Thyroid gland (tissue), 4 donors: Measurements from ENCODE around the gene BCKDK. TPM values are rescaled to one million over a fixed set of nuclear protein-coding genes. Genes with fewer than 3 reads are reported as not detected.

Experiments used
- DNase-seq, 2 donors: peaks; one replicate each; pipeline ENCODE4 v3.0.0-alpha.2; 2019
- H3K27ac ChIP-seq, 3 donors: fragments of 200-600 bp; sonication (generic); 1 replicate in 2 of 3; 2 replicates in 1 of 3; pipeline ENCODE4 v1.5.1; 2016 to 2019; ENCODE audit warnings: mild to moderate bottlenecking in 1 of 3, moderate library complexity in 1 of 3
- H3K27me3 ChIP-seq: fragments of 200-600 bp; sonication (generic); one replicate; pipeline ENCODE4 v1.5.1; 2019
- H3K36me3 ChIP-seq, 2 donors: fragments of 200-600 bp; sonication (generic); one replicate each; pipeline ENCODE4 v1.5.1; 2016 to 2019
- H3K4me1 ChIP-seq, 2 donors: fragments of 200-600 bp; sonication (generic); one replicate each; pipeline ENCODE4 v1.5.1; 2017 to 2019
- H3K4me3 ChIP-seq, 3 donors: fragments of 200-600 bp; sonication (generic); replicated peaks in 1 of 3; 1 replicate in 2 of 3; 2 replicates in 1 of 3; pipeline ENCODE4 v1.5.1; 2016; ENCODE audit warnings: mild to moderate bottlenecking in 1 of 3
- H3K9me3 ChIP-seq: fragments of 200-600 bp; sonication (generic); one replicate; pipeline ENCODE4 v1.5.1; 2017
- CTCF ChIP-seq, 6 experiments: fragments of 200-600 bp in 3 of 6; fragments of 450-650 bp in 3 of 6; sonication (generic) in 3 of 6; IDR thresholded peaks; one replicate each; pipeline ENCODE4 v1.5.1; 2016 to 2019; ENCODE audit warnings: antibody characterized with exemption in 6 of 6, mild to moderate bottlenecking in 2 of 6, inconsistent platforms in 1 of 6, moderate library complexity in 1 of 6
- POLR2A ChIP-seq, 2 donors: fragments of 450-650 bp; IDR thresholded peaks; one replicate each; pipeline ENCODE4 v1.6.1; 2017; ENCODE audit warnings: antibody characterized with exemption in 2 of 2, mild to moderate bottlenecking in 2 of 2, moderate library complexity in 1 of 2
- WGBS, 2 donors: methylation state at CpG; one replicate each; pipeline ENCODE4 v1.1.5; 2017; 5-methylcytosine and 5-hydroxymethylcytosine counted together
- intact Hi-C: fragments of 100-400 bp; cut with DNase I; formaldehyde crosslinking; loops from one replicate; pipeline ENCODE4 v1.15.1; 2023
- total RNA-seq, 4 donors: library from RNA; depleted of rRNA; stranded (reverse); fragments of >200 nt; gene quantifications; one replicate each; pipeline ENCODE4 v1.2.3, GENCODE V29; 2016

The BCKDK gene
- total RNA-seq, 4 donors from 2014 or later = 30.1 to 52.0 (median 40.5) TPM

- intact Hi-C loops = no loop called here
- no peaks in the 10 kb centered on the region for H3K9me3 ChIP-seq
- H3K36me3 ChIP-seq = peaks cover 8 to 11% of the 10 kb centered on the region in 2 donors
- H3K4me3 ChIP-seq = no peak overlapping the region
- TF ChIP-seq CTCF (IDR thresholded peaks at IDR 0.05) (no peak), POLR2A (IDR thresholded peaks at IDR 0.05) (no peak)
- no peak for DNase-seq
- no peaks in the 10 kb centered on the region for H3K4me1 ChIP-seq
- 92% methylated on average over 14 to 16 of the region's 18 CpGs for WGBS, 2 donors
- H3K27ac ChIP-seq = no peak overlapping the region
- H3K27me3 ChIP-seq = no peaks in the 10 kb centered on the region
Measured at GRCh38 chr16:31085873-31086628, 22.1 kb upstream of the BCKDK start.

- peaks cover 6 to 7% of the 10 kb centered on the region in 2 donors for H3K36me3 ChIP-seq
- no peak for DNase-seq
- no peaks in the 10 kb centered on the region for H3K9me3 ChIP-seq
- WGBS, 2 donors = 96% methylated on average over 3 of the region's 6 CpGs; no CpG with 5 or more reads in 1 of the 2 donors
- no peak overlapping the region for H3K4me3 ChIP-seq
- H3K27ac ChIP-seq = no peak overlapping the region
- no peaks in the 10 kb centered on the region for H3K4me1 ChIP-seq
- TF ChIP-seq POLR2A (IDR thresholded peaks at IDR 0.05) (no peak), CTCF (IDR thresholded peaks at IDR 0.05) (no peak)
- intact Hi-C loops = no loop called here
- H3K27me3 ChIP-seq = no peaks in the 10 kb centered on the region
Measured at GRCh38 chr16:31086629-31086906, 21.6 kb upstream of the BCKDK start.

- DNase-seq = no peak
- intact Hi-C loops = no loop called here
- Histone ChIP-seq H3K27ac (no peak overlapping the region), H3K9me3 (no peaks in the 10 kb centered on the region), H3K27me3 (no peaks in the 10 kb centered on the region), H3K36me3 (peaks cover 4 to 6% of the 10 kb centered on the region in 2 donors), H3K4me3 (no peak overlapping the region), H3K4me1 (no peaks in the 10 kb centered on the region)
- WGBS, 2 donors = 87 to 89% methylated on average over 3 to 7 of the region's 8 CpGs
- TF ChIP-seq CTCF (IDR thresholded peaks at IDR 0.05) (no peak), POLR2A (IDR thresholded peaks at IDR 0.05) (no peak)
Measured at GRCh38 chr16:31087481-31087880, 20.7 kb upstream of the BCKDK start.

- TF ChIP-seq POLR2A (IDR thresholded peaks at IDR 0.05) = no peak
- no peak for TF ChIP-seq CTCF (IDR thresholded peaks at IDR 0.05)
- Histone ChIP-seq H3K9me3 (no peaks in the 10 kb centered on the region), H3K4me1 (no peaks in the 10 kb centered on the region), H3K36me3 (peaks cover 4 to 6% of the 10 kb centered on the region in 2 donors), H3K4me3 (no peak overlapping the region), H3K27me3 (no peaks in the 10 kb centered on the region), H3K27ac (no peak overlapping the region)
- intact Hi-C loops = no loop called here
- 80 to 95% methylated on average over 5 of the region's 5 CpGs for WGBS, 2 donors
- no peak for DNase-seq
Measured at GRCh38 chr16:31087971-31088370, 20.2 kb upstream of the BCKDK start.

GRCh38 chr16:31088459-31089183 lies 19.6 kb upstream of the BCKDK start, which contains the start of gene PRSS53:
PRSS53 (minus strand) TSS chr16:31088943; CDS start chr16:31088809, 134 bp downstream.
- H3K27ac ChIP-seq = no peak within 1 kb of the TSS
- H3K27me3 ChIP-seq = no peaks in the 10 kb centered on the region
- 83 to 88% methylated on average over 10 to 11 of the region's 15 CpGs for WGBS, 2 donors
- H3K36me3 ChIP-seq = peaks cover 4 to 6% of the 10 kb centered on the region in 2 donors
- TF ChIP-seq POLR2A (IDR thresholded peaks at IDR 0.05) = no peak
- TF ChIP-seq CTCF (IDR thresholded peaks at IDR 0.05) = no peak
- H3K4me3 ChIP-seq = no peak within 1 kb of the TSS
- H3K4me1 ChIP-seq = peaks cover 4 to 6% of the 10 kb centered on the region in 2 donors
- DNase-seq = no peak
- intact Hi-C loops = no loop called here
- H3K9me3 ChIP-seq = no peaks in the 10 kb centered on the region
